HEK293 (cell line): ENCODE data around the gene UBE3B.

Experiments
- CTCF ChIA-PET: fragments of 350-600 bp; formaldehyde crosslinking; extraction: SDS; loops from one replicate; lab custom pipeline; 2021; ENCODE audit warnings: antibody characterized with exemption; lab: Yijun Ruan, JAX
- POLR2A ChIA-PET: fragments of 300-600 bp; formaldehyde crosslinking; extraction: SDS; loops from one replicate; lab custom pipeline; 2020; ENCODE audit warnings: antibody characterized with exemption, inconsistent platforms; lab: Yijun Ruan, JAX
- H3K27ac ChIP-seq: fragments of 200-500 bp; sonication (Bioruptor generic); 2 replicates; pipeline ENCODE4 v1.5.1; 2014; ENCODE audit warnings: low read depth, low read length, control low read depth, inconsistent platforms; ENCODE audit errors: extremely low read depth
- H3K36me3 ChIP-seq, 2 experiments: fragments of 200-500 bp in 1 of 2; sonication (Bioruptor generic) in 1 of 2; 1 replicate in 1 of 2; 2 replicates in 1 of 2; pipeline ENCODE4 v1.5.1; 2014 to 2017; ENCODE audit warnings: inconsistent platforms in 2 of 2, low read length in 2 of 2; ENCODE audit not compliant: control insufficient read depth in 2 of 2, insufficient read depth in 1 of 2
- H3K4me1 ChIP-seq: fragments of 200-500 bp; sonication (Bioruptor generic); 2 replicates; pipeline ENCODE4 v1.5.1; 2014; ENCODE audit warnings: mild to moderate bottlenecking, low read length, inconsistent platforms; ENCODE audit not compliant: control insufficient read depth, insufficient read depth
- H3K4me3 ChIP-seq: 2 replicates; pipeline ENCODE4 v1.5.1; 2011; ENCODE audit warnings: low read depth, mild to moderate bottlenecking, control low read depth, low read length, moderate library complexity
- H3K9me3 ChIP-seq: fragments of 200-500 bp; sonication (Bioruptor generic); 2 replicates; pipeline ENCODE4 v1.5.1; 2014; ENCODE audit warnings: low read depth, low read length, inconsistent platforms; ENCODE audit not compliant: control insufficient read depth, insufficient read depth
- BCL11A ChIP-seq: fragments of 450-650 bp; formaldehyde crosslinking; IDR thresholded peaks from 2 replicates; pipeline ENCODE4 v1.5.1; 2016; ENCODE audit warnings: low read depth, missing biosample characterization, missing genetic modification characterization
- ZBTB20 ChIP-seq: fragments of 450-650 bp; formaldehyde crosslinking; IDR thresholded peaks from 2 replicates; pipeline ENCODE4 v1.5.1; 2016; ENCODE audit warnings: missing biosample characterization, missing genetic modification characterization
- ZNF114 ChIP-seq: fragments of 450-650 bp; formaldehyde crosslinking; IDR thresholded peaks from 2 replicates; pipeline ENCODE4 v1.5.0; 2017; ENCODE audit warnings: missing biosample characterization, missing genetic modification characterization
- ZNF138 ChIP-seq: fragments of 450-650 bp; formaldehyde crosslinking; IDR thresholded peaks from 2 replicates; pipeline ENCODE4 v1.5.1; 2016; ENCODE audit warnings: missing biosample characterization, missing genetic modification characterization, borderline replicate concordance
- ZNF394 ChIP-seq: fragments of 450-650 bp; formaldehyde crosslinking; IDR thresholded peaks from 2 replicates; pipeline ENCODE4 v1.5.1; 2016; ENCODE audit warnings: missing biosample characterization, missing genetic modification characterization, mild to moderate bottlenecking, moderate library complexity, borderline replicate concordance
- ZNF621 ChIP-seq: fragments of 450-650 bp; formaldehyde crosslinking; IDR thresholded peaks from 2 replicates; pipeline ENCODE4 v1.5.1; 2017; ENCODE audit warnings: missing biosample characterization, missing genetic modification characterization
- ZNF629 ChIP-seq: fragments of 450-650 bp; formaldehyde crosslinking; IDR thresholded peaks from 2 replicates; pipeline ENCODE4 v1.5.1; 2017; ENCODE audit warnings: missing biosample characterization, missing genetic modification characterization
- ZNF654 ChIP-seq: fragments of 450-650 bp; formaldehyde crosslinking; IDR thresholded peaks from 2 replicates; pipeline ENCODE4 v1.5.1; 2016; ENCODE audit warnings: low read depth, missing biosample characterization, missing genetic modification characterization
- ZSCAN23 ChIP-seq: fragments of 450-650 bp; formaldehyde crosslinking; IDR thresholded peaks from 2 replicates; pipeline ENCODE4 v1.5.1; 2016; ENCODE audit warnings: missing biosample characterization, missing genetic modification characterization
- TF ChIP-seq, protein P1 (sequence below): fragments of 450-650 bp; formaldehyde crosslinking; IDR thresholded peaks from 2 replicates; pipeline ENCODE4 v1.5.1; 2016; ENCODE audit warnings: missing biosample characterization, missing genetic modification characterization, low read depth
- TF ChIP-seq, protein P2 (sequence below): fragments of 450-650 bp; formaldehyde crosslinking; IDR thresholded peaks from 2 replicates; pipeline ENCODE4 v1.5.1; 2016; ENCODE audit warnings: missing biosample characterization, missing genetic modification characterization
- TF ChIP-seq, protein P3 (sequence below): fragments of 450-650 bp; formaldehyde crosslinking; IDR thresholded peaks from 2 replicates; pipeline ENCODE4 v1.5.1; 2016; ENCODE audit warnings: missing biosample characterization, missing genetic modification characterization
- TF ChIP-seq, protein P4 (sequence below): fragments of 450-650 bp; formaldehyde crosslinking; conservative IDR thresholded peaks from 2 replicates; pipeline ENCODE4 v1.5.1; 2016; ENCODE audit warnings: low read depth, missing biosample characterization, missing genetic modification characterization

Gene UBE3B

DNA sequence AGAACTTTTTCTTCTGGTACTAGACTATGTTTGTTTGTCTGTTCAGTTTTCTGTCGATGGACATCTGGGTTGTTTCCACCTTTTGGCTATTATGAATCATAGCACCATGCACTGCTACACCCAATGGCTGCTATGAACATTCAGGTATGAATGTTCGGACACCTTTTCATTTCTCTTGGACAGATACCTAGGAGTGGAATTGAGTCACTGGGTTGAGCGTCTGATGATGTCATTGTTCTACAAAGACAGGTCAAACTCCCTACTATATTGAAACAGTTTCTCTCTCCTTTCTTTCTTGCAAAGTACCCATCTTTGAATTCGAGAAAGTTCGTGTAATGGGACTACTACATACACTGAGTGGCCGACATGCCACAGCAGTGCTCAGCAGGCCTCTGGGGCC is 45.0 kb upstream of the UBE3B start:
- H3K4me3 ChIP-seq = no peak overlapping the region
- ChIA-PET POLR2A (interaction anchor here (0.5 to 1.5 kb wide), 2 partner anchors 45 to 72 kb away, joined by 3 to 6 read pairs; partner anchors contain the start of genes KCTD10 and UBE3B), CTCF (interaction anchor here (0.6 to 3.6 kb wide), 32 partner anchors 9 to 1441 kb away, joined by 3 to 38 read pairs (median 4); partner anchors contain the start of genes KCTD10 and UBE3B)
- H3K9me3 ChIP-seq = no peaks in the 10 kb centered on the region
- no peaks in the 10 kb centered on the region for H3K36me3 ChIP-seq
- TF ChIP-seq ZNF629 = 0 out of 2 replicates have a peak, but pooled peaks have one; percentile 17
- no peak for TF ChIP-seq BCL11A (tag by site-specific recombination)
- TF ChIP-seq, protein P1, sequence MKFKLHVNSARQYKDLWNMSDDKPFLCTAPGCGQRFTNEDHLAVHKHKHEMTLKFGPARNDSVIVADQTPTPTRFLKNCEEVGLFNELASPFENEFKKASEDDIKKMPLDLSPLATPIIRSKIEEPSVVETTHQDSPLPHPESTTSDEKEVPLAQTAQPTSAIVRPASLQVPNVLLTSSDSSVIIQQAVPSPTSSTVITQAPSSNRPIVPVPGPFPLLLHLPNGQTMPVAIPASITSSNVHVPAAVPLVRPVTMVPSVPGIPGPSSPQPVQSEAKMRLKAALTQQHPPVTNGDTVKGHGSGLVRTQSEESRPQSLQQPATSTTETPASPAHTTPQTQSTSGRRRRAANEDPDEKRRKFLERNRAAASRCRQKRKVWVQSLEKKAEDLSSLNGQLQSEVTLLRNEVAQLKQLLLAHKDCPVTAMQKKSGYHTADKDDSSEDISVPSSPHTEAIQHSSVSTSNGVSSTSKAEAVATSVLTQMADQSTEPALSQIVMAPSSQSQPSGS = peak; percentile 86
- TF ChIP-seq, all 188 proteins: peak for 2
- no peak overlapping the region for H3K27ac ChIP-seq
- no peaks in the 10 kb centered on the region for H3K4me1 ChIP-seq

DNA sequence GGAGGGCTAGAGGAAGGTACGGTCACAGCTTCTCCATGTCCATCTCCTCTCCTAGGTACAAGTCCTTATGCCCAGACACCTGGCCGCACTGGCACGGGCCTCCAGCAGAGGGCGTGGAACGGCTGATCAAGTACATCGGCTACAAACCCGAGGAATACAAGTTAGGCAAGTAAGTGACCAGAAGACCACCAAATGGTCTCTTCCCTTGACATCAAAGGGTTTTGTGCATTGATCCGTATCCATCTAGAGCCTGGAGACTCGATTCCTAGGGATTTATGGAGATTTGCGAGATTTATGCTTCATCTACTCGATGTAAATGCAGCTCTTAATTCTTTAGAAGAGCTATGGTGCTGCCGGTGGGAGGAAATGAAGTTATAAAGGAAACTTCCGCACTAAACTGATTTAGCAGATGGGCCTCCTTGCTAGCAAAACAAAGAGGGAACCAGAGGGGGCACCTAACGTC is 44.6 kb upstream of the UBE3B start:
- TF ChIP-seq, protein P2, sequence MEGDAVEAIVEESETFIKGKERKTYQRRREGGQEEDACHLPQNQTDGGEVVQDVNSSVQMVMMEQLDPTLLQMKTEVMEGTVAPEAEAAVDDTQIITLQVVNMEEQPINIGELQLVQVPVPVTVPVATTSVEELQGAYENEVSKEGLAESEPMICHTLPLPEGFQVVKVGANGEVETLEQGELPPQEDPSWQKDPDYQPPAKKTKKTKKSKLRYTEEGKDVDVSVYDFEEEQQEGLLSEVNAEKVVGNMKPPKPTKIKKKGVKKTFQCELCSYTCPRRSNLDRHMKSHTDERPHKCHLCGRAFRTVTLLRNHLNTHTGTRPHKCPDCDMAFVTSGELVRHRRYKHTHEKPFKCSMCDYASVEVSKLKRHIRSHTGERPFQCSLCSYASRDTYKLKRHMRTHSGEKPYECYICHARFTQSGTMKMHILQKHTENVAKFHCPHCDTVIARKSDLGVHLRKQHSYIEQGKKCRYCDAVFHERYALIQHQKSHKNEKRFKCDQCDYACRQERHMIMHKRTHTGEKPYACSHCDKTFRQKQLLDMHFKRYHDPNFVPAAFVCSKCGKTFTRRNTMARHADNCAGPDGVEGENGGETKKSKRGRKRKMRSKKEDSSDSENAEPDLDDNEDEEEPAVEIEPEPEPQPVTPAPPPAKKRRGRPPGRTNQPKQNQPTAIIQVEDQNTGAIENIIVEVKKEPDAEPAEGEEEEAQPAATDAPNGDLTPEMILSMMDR (tag by site-specific recombination) = peak; percentile 64
- TF ChIP-seq ZNF394 (tag by site-specific recombination) = peak; percentile 55; the same call in 1 of the 2 replicates
- TF ChIP-seq ZNF621 (tag by site-specific recombination) = no peak
- peak; percentile 44 for TF ChIP-seq ZNF654 (tag by site-specific recombination)
- CTCF ChIA-PET = interaction anchor here (0.6 to 3.6 kb wide), 41 partner anchors 8 to 1713 kb away, joined by 3 to 38 read pairs (median 4); partner anchors contain the start of genes KCTD10, MVK and UBE3B
- H3K9me3 ChIP-seq = no peaks in the 10 kb centered on the region
- no peak overlapping the region for H3K4me3 ChIP-seq
- POLR2A ChIA-PET = interaction anchor here (0.5 to 1.5 kb wide), 2 partner anchors 44 to 72 kb away, joined by 3 to 6 read pairs; partner anchors contain the start of genes KCTD10 and UBE3B
- H3K36me3 ChIP-seq = no peaks in the 10 kb centered on the region
- H3K27ac ChIP-seq = no peak overlapping the region
- H3K4me1 ChIP-seq = no peaks in the 10 kb centered on the region

DNA sequence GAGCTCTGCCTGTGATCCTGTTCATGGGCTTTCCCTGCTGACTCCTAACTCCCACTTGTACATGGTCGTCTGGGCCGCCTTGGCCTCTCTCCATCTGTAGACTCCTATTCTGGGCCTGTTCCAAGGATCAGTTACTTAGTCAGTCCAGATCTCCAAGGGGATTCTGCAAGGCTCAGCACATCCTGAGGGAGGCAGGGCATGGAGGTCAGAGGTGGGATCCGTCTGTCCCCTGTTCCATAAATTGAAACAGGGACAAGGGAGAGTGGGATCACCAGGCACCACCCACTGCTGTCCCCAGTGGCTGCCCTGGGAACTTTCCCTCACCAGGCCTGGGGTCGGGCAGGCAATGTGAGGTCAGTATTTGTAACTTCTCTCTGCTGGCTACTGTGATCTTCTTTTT is 43.8 kb upstream of the UBE3B start:
- no peak overlapping the region for H3K27ac ChIP-seq
- no peaks in the 10 kb centered on the region for H3K4me1 ChIP-seq
- H3K9me3 ChIP-seq = no peaks in the 10 kb centered on the region
- POLR2A ChIA-PET = interaction anchor here (1.5 kb wide), 1 partner anchor 44 kb away, joined by 6 read pairs; the partner anchor contains the start of genes KCTD10 and UBE3B
- H3K36me3 ChIP-seq = no peaks in the 10 kb centered on the region
- H3K4me3 ChIP-seq = no peak overlapping the region
- TF ChIP-seq, protein P2 (tag by site-specific recombination) = peak; percentile 23; the same call in 1 of the 2 replicates
- no peak for TF ChIP-seq ZNF114 (tag by site-specific recombination)
- TF ChIP-seq, protein P3, sequence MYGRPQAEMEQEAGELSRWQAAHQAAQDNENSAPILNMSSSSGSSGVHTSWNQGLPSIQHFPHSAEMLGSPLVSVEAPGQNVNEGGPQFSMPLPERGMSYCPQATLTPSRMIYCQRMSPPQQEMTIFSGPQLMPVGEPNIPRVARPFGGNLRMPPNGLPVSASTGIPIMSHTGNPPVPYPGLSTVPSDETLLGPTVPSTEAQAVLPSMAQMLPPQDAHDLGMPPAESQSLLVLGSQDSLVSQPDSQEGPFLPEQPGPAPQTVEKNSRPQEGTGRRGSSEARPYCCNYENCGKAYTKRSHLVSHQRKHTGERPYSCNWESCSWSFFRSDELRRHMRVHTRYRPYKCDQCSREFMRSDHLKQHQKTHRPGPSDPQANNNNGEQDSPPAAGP = no peak
- no peak for TF ChIP-seq ZBTB20 (tag by site-specific recombination)
- TF ChIP-seq, protein P4, sequence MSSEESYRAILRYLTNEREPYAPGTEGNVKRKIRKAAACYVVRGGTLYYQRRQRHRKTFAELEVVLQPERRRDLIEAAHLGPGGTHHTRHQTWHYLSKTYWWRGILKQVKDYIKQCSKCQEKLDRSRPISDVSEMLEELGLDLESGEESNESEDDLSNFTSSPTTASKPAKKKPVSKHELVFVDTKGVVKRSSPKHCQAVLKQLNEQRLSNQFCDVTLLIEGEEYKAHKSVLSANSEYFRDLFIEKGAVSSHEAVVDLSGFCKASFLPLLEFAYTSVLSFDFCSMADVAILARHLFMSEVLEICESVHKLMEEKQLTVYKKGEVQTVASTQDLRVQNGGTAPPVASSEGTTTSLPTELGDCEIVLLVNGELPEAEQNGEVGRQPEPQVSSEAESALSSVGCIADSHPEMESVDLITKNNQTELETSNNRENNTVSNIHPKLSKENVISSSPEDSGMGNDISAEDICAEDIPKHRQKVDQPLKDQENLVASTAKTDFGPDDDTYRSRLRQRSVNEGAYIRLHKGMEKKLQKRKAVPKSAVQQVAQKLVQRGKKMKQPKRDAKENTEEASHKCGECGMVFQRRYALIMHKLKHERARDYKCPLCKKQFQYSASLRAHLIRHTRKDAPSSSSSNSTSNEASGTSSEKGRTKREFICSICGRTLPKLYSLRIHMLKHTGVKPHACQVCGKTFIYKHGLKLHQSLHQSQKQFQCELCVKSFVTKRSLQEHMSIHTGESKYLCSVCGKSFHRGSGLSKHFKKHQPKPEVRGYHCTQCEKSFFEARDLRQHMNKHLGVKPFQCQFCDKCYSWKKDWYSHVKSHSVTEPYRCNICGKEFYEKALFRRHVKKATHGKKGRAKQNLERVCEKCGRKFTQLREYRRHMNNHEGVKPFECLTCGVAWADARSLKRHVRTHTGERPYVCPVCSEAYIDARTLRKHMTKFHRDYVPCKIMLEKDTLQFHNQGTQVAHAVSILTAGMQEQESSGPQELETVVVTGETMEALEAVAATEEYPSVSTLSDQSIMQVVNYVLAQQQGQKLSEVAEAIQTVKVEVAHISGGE (tag by site-specific recombination) = no peak
- TF ChIP-seq ZNF138 (tag by site-specific recombination) = no peak
- TF ChIP-seq ZSCAN23 = no peak
- CTCF ChIA-PET = interaction anchor here (0.6 to 3.6 kb wide), 31 partner anchors 7 to 1103 kb away, joined by 3 to 38 read pairs (median 4); partner anchors contain the start of genes KCTD10, MVK and UBE3B
